Measurements from ENCODE around the gene PLD6.

GRCh38 chr17:17200831-17201230 is 5.3 kb downstream of the PLD6 start:
- TF ChIP-seq CTCF (IDR thresholded peaks at IDR 0.05), result no peak
- TF ChIP-seq POLR2A (IDR thresholded peaks at IDR 0.05), result no peak

Data from upper lobe of left lung (tissue), 4 donors.